ENCODE data around the gene PKIB. TPM values are rescaled to one million over a fixed set of nuclear protein-coding genes. Genes with fewer than 3 reads are reported as not detected.

PKIB gene
- total and polyA plus RNA-seq, 4 donors: 2.5 to 5.1 (median 3.0) TPM

GRCh38 chr6:122733259-122733658, 123.1 kb downstream of the PKIB start:
- Histone ChIP-seq H3K9ac (ENCODE audit: low read depth in 1 of 2, low read length in 2 of 2) (no peak overlapping the region), H3K36me3 (ENCODE audit: control insufficient read depth in 4 of 4, insufficient read depth in 3 of 4, low read depth in 1 of 4, low read length in 3 of 4) (no peaks in the 10 kb centered on the region), H3K9me3 (ENCODE audit: control insufficient read depth in 4 of 4, low read length in 3 of 4) (no peaks in the 10 kb centered on the region), H3K27ac (ENCODE audit: low read depth in 1 of 2, low read length in 2 of 2) (no peak overlapping the region), H3K4me1 (ENCODE audit: control insufficient read depth in 4 of 4, insufficient read depth in 4 of 4, low read length in 3 of 4) (no peaks in the 10 kb centered on the region), H3K27me3 (ENCODE audit: control insufficient read depth in 4 of 4, insufficient read depth in 4 of 4, low read length in 3 of 4) (no peaks in the 10 kb centered on the region), H3K4me3 (ENCODE audit: low read depth in 1 of 3, low read length in 3 of 3) (no peak overlapping the region)
- no peak for TF ChIP-seq EGR1 (IDR thresholded peaks at IDR 0.05; ENCODE audit: low read depth in 2 of 2)
- TF ChIP-seq YY1 (IDR thresholded peaks at IDR 0.05): no peak
- TF ChIP-seq ZBTB33 (IDR thresholded peaks at IDR 0.05): no peak
- TF ChIP-seq REST (IDR thresholded peaks at IDR 0.05): no peak
- no peak for TF ChIP-seq RAD21 (IDR thresholded peaks at IDR 0.05)
- no peak for TF ChIP-seq MAX (IDR thresholded peaks at IDR 0.05)
- no peak for TF ChIP-seq CTCF (IDR thresholded peaks at IDR 0.05; ENCODE audit: low read depth, low read length, missing input control)
- no peak for TF ChIP-seq HNF4G (IDR thresholded peaks at IDR 0.05)
- no peak for TF ChIP-seq FOXA2 (IDR thresholded peaks at IDR 0.05)
- no peak for TF ChIP-seq FOXA1 (IDR thresholded peaks at IDR 0.05)
- no peak for TF ChIP-seq JUND (IDR thresholded peaks at IDR 0.05)
- TF ChIP-seq NR2F2 (IDR thresholded peaks at IDR 0.05): no peak
- WGBS: 76% methylated on average over 4 of the region's 4 CpGs
- DNase-seq (ENCODE audit: low spot score): no peak

GRCh38 chr6:122734529-122735395, 124.6 kb downstream of the PKIB start:
- H3K36me3 ChIP-seq (ENCODE audit: control insufficient read depth in 4 of 4, insufficient read depth in 3 of 4, low read depth in 1 of 4, low read length in 3 of 4): no peaks in the 10 kb centered on the region
- 64% methylated on average over 10 of the region's 10 CpGs for WGBS
- no peaks in the 10 kb centered on the region for H3K9me3 ChIP-seq (ENCODE audit: control insufficient read depth in 4 of 4, low read length in 3 of 4)
- no peaks in the 10 kb centered on the region for H3K27me3 ChIP-seq (ENCODE audit: control insufficient read depth in 4 of 4, insufficient read depth in 4 of 4, low read length in 3 of 4)
- TF ChIP-seq HNF4A (conservative IDR thresholded peaks at IDR 0.05) (no peak), CTCF (IDR thresholded peaks at IDR 0.05; ENCODE audit: low read depth, low read length, missing input control) (no peak), YY1 (IDR thresholded peaks at IDR 0.05) (no peak), MAX (IDR thresholded peaks at IDR 0.05) (no peak), SP1 (IDR thresholded peaks at IDR 0.05) (no peak), FOXA2 (IDR thresholded peaks at IDR 0.05) (no peak), ATF3 (IDR thresholded peaks at IDR 0.05) (no peak), HNF4G (IDR thresholded peaks at IDR 0.05) (no peak), JUND (IDR thresholded peaks at IDR 0.05) (no peak), EGR1 (IDR thresholded peaks at IDR 0.05; ENCODE audit: low read depth in 2 of 2) (no peak), RXRA (IDR thresholded peaks at IDR 0.05) (no peak), FOXA1 (IDR thresholded peaks at IDR 0.05) (no peak), RAD21 (IDR thresholded peaks at IDR 0.05) (no peak), GABPA (IDR thresholded peaks at IDR 0.05 in 1 of 2, conservative IDR thresholded peaks at IDR 0.05 in 1 of 2) (no peak), NR2F2 (IDR thresholded peaks at IDR 0.05) (no peak)
- no peak overlapping the region for H3K27ac ChIP-seq (ENCODE audit: low read depth in 1 of 2, low read length in 2 of 2)
- no peak overlapping the region for H3K4me3 ChIP-seq (ENCODE audit: low read depth in 1 of 3, low read length in 3 of 3)
- H3K4me1 ChIP-seq (ENCODE audit: control insufficient read depth in 4 of 4, insufficient read depth in 4 of 4, low read length in 3 of 4): no peaks in the 10 kb centered on the region
- H3K9ac ChIP-seq (ENCODE audit: low read depth in 1 of 2, low read length in 2 of 2): no peak overlapping the region
- no peak for DNase-seq (ENCODE audit: low spot score)
